ENCODE results near the gene KCNMB2. TPM values are rescaled to one million over a fixed set of nuclear protein-coding genes. Genes with fewer than 3 reads are reported as not detected.

The KCNMB2 gene
- total RNA-seq, 4 donors from 2014 or later: 0.82 TPM; not detected in 3

GRCh38 chr3:178833695-178834094 is 297.5 kb downstream of the KCNMB2 start:
- 62 to 86% methylated on average over 1 of the region's 1 CpG for WGBS, 2 donors (ENCODE audit: low coverage in 1 of 2)
- Histone ChIP-seq H3K36me3 (no peaks in the 10 kb centered on the region), H3K4me1 (no peaks in the 10 kb centered on the region), H3K4me3 (no peak overlapping the region), H3K27ac (no peak overlapping the region), H3K9me3 (no peaks in the 10 kb centered on the region), H3K27me3 (no peaks in the 10 kb centered on the region)
- in situ Hi-C loops (cut with MboI; ENCODE audit: low pct_ligation_motif_present in 1 of 4, low pct_unique_long_range_greater_than_20kb in 1 of 4, low sequenced_read_pairs in 3 of 4) (no loop called here), intact Hi-C loops (cut with DNase I; ENCODE audit: low total_unique reads) (no loop called here)
- TF ChIP-seq CTCF (IDR thresholded peaks at IDR 0.05) (no peak), EP300 (IDR thresholded peaks at IDR 0.05; ENCODE audit: low read depth) (no peak), POLR2A (IDR thresholded peaks at IDR 0.05) (no peak), POLR2AphosphoS5 (IDR thresholded peaks at IDR 0.05) (no peak)
- no peak for DNase-seq

- no peaks in the 10 kb centered on the region for H3K9me3 ChIP-seq
- H3K27ac ChIP-seq: no peak overlapping the region
- intact Hi-C loops (cut with DNase I; ENCODE audit: low total_unique reads): no loop called here
- in situ Hi-C loops (cut with MboI; ENCODE audit: low pct_ligation_motif_present in 1 of 4, low pct_unique_long_range_greater_than_20kb in 1 of 4, low sequenced_read_pairs in 3 of 4): no loop called here
- no peaks in the 10 kb centered on the region for H3K27me3 ChIP-seq
- DNase-seq: no peak
- TF ChIP-seq EP300 (IDR thresholded peaks at IDR 0.05; ENCODE audit: low read depth) (no peak), POLR2A (IDR thresholded peaks at IDR 0.05) (no peak), CTCF (IDR thresholded peaks at IDR 0.05) (no peak), POLR2AphosphoS5 (IDR thresholded peaks at IDR 0.05) (no peak)
- no peak overlapping the region for H3K4me3 ChIP-seq
- H3K4me1 ChIP-seq: no peaks in the 10 kb centered on the region
- no peaks in the 10 kb centered on the region for H3K36me3 ChIP-seq
- WGBS, 2 donors (ENCODE audit: low coverage in 1 of 2): 50 to 84% methylated on average over 1 to 3 of the region's 3 CpGs
Measured at GRCh38 chr3:178835033-178835432, 298.8 kb downstream of the KCNMB2 start.

- in situ Hi-C loops (cut with MboI; ENCODE audit: low pct_ligation_motif_present in 1 of 4, low pct_unique_long_range_greater_than_20kb in 1 of 4, low sequenced_read_pairs in 3 of 4): no loop called here
- H3K9me3 ChIP-seq: no peaks in the 10 kb centered on the region
- TF ChIP-seq POLR2AphosphoS5 (IDR thresholded peaks at IDR 0.05) (no peak), POLR2A (IDR thresholded peaks at IDR 0.05) (no peak), CTCF (IDR thresholded peaks at IDR 0.05) (no peak), EP300 (IDR thresholded peaks at IDR 0.05; ENCODE audit: low read depth) (no peak)
- no peaks in the 10 kb centered on the region for H3K27me3 ChIP-seq
- DNase-seq: no peak
- no peak overlapping the region for H3K27ac ChIP-seq
- intact Hi-C loops (cut with DNase I; ENCODE audit: low total_unique reads): no loop called here
- H3K36me3 ChIP-seq: no peaks in the 10 kb centered on the region
- no peaks in the 10 kb centered on the region for H3K4me1 ChIP-seq
- no peak overlapping the region for H3K4me3 ChIP-seq
Measured at GRCh38 chr3:178837512-178837911, 301.3 kb downstream of the KCNMB2 start.

DNA sequence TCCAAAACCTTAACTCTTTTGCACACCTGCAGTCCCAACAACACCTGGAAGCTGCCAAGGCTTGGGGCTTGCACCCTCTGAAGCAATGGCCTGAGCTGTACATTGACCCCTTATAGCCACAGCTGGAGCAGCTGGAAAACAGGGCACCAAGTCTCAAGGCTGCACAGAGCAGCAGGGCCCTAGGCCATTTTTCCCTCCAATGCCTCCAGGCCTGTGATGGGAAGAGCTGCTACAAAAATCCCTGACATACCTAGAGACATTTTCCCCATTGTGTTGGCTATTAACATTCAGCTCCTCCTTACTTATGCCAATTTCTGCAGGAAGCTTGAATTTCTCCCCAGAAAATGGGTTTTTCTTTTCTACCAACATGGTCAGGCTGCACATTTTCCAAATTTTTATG is 304.4 kb downstream of the KCNMB2 start:
- DNase-seq: no peak
- TF ChIP-seq POLR2AphosphoS5 (IDR thresholded peaks at IDR 0.05): no peak
- no peak for TF ChIP-seq CTCF (IDR thresholded peaks at IDR 0.05)
- TF ChIP-seq POLR2A (IDR thresholded peaks at IDR 0.05): no peak
- TF ChIP-seq EP300 (IDR thresholded peaks at IDR 0.05; ENCODE audit: low read depth): no peak
- Histone ChIP-seq H3K36me3 (no peaks in the 10 kb centered on the region), H3K27me3 (no peaks in the 10 kb centered on the region), H3K9me3 (no peaks in the 10 kb centered on the region), H3K4me3 (no peak overlapping the region), H3K27ac (no peak overlapping the region), H3K4me1 (no peaks in the 10 kb centered on the region)
- intact Hi-C loops (cut with DNase I; ENCODE audit: low total_unique reads): no loop called here
- in situ Hi-C loops (cut with MboI; ENCODE audit: low pct_ligation_motif_present in 1 of 4, low pct_unique_long_range_greater_than_20kb in 1 of 4, low sequenced_read_pairs in 3 of 4): no loop called here

Measured in transverse colon (tissue), 4 donors.